Gastrocnemius medialis (tissue), 4 donors: ENCODE measurements around the gene RTTN.

Experiments
- CTCF ChIP-seq, 5 experiments: fragments of 450-650 bp in 3 of 5; fragments of 200-600 bp in 2 of 5; sonication (generic) in 2 of 5; IDR thresholded peaks in 4 of 5; conservative IDR thresholded peaks in 1 of 5; 1 replicate in 4 of 5; 2 replicates in 1 of 5; pipeline ENCODE4 v1.5.1; 2016 to 2019; ENCODE audit warnings: antibody characterized with exemption in 5 of 5, mild to moderate bottlenecking in 3 of 5, moderate library complexity in 3 of 5
- POLR2A ChIP-seq, 2 donors: fragments of 450-650 bp; IDR thresholded peaks; one replicate each; pipeline ENCODE4 v1.6.1; 2017; ENCODE audit warnings: antibody characterized with exemption in 2 of 2, mild to moderate bottlenecking in 2 of 2, moderate library complexity in 2 of 2

- TF ChIP-seq CTCF (IDR thresholded peaks at IDR 0.05 in 4 of 5, conservative IDR thresholded peaks at IDR 0.05 in 1 of 5), result no peak
- no peak for TF ChIP-seq POLR2A (IDR thresholded peaks at IDR 0.05)
These were observed 15.0 kb downstream of the RTTN start for GRCh38 chr18:70190529-70190928.
